Keratinocyte (primary cell): ENCODE results near the gene NFATC2.

Experiments used
- CTCF ChIP-seq, 3 experiments: IDR thresholded peaks in 1 of 3; conservative IDR thresholded peaks in 1 of 3; optimal IDR thresholded peaks in 1 of 3; 2 replicates in 2 of 3; 3 replicates in 1 of 3; pipeline versions ENCODE3 to v1.5.1; 2011; ENCODE audit warnings: low read length in 3 of 3, mild to moderate bottlenecking in 3 of 3, moderate library complexity in 2 of 3, control low read depth in 1 of 3, inconsistent platforms in 1 of 3; ENCODE audit not compliant: insufficient read depth in 2 of 3; ENCODE audit errors: extremely low read depth in 1 of 3
- EZH2 ChIP-seq: IDR thresholded peaks from one replicate; pipeline ENCODE4 v1.6.1; 2012; ENCODE audit warnings: inconsistent platforms, mild to moderate bottlenecking, low read length, moderate library complexity

DNA sequence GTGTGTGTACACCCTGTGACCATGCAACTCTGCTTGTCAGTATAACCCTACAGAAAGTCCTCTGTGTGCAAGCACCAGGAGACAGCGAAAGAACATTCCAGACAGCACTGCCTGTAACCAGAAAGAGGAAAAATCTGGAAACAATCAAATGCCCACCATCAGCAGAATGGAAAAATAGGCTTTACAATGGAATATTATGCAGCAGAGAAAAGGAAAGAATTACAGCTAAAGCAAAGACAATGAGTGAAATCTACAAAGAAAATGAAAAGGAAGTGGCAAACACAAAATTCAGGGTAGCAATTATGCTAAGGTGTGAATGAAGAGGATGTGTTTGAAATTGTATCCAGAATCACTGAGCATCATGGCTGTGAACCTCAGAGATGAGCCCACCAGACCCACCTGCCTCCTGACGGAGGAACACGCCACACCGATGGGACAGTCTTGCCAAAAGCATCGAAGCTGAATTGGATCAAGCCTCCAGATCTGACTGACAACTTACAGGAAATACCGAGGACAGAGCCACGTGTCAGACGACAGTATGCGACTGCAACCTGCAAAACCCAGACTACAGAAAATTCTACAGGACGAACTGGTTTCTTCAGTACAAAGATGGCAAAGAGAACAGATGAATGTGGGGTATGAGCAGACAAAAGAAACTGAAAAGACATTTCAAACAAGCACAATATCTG is 133.2 kb downstream of the NFATC2 start:
- TF ChIP-seq CTCF (optimal IDR thresholded peaks at IDR 0.05 in 1 of 3, IDR thresholded peaks at IDR 0.05 in 1 of 3, conservative IDR thresholded peaks at IDR 0.05 in 1 of 3; ENCODE audit: extremely low read depth in 1 of 3, insufficient read depth in 2 of 3, low read length in 3 of 3) (no peak), EZH2 (no peak)
